Endothelial cell of umbilical vein (primary cell): ENCODE data around the gene BMPR2. TPM values are rescaled to one million over a fixed set of nuclear protein-coding genes. Genes with fewer than 3 reads are reported as not detected.

Source experiments
- BruUV-seq: library from RNA; stranded (reverse); fragments of 400-500 nt; replicated peaks from 2 replicates; lab custom pipeline; 2021; lab: Mats Ljungman, UMichigan
- CTCF ChIA-PET: fragments of 300-600, 350-600 bp; sonication (Branson Sonifier 250); formaldehyde crosslinking; loops from one replicate; lab custom pipeline; 2021; ENCODE audit warnings: antibody characterized with exemption, inconsistent platforms; lab: Charles Lee
- POLR2A ChIA-PET: fragments of 300-600, 350-600 bp; sonication (Branson Sonifier 250); formaldehyde crosslinking; loops from one replicate; lab custom pipeline; 2021; ENCODE audit warnings: antibody characterized with exemption, inconsistent platforms; lab: Charles Lee
- DNase-seq: peaks from one replicate; pipeline ENCODE4 v3.0.0-alpha.2; 2011; ENCODE audit warnings: low read depth, low spot score
- FAIRE-seq: peaks from 2 replicates; lab custom pipeline; 2011; peaks lifted over from hg19 to GRCh38; lab: Jason Lieb, UNC
- H2AFZ ChIP-seq: 2 replicates; pipeline ENCODE4 v1.6.0; 2012; ENCODE audit warnings: low read depth, low read length, control low read depth, inconsistent platforms
- H3K27ac ChIP-seq: 2 replicates; pipeline ENCODE4 v1.5.1; 2011; ENCODE audit warnings: low read depth, mild to moderate bottlenecking, control low read depth, low read length, moderate library complexity; ENCODE audit not compliant: insufficient read depth
- H3K27me3 ChIP-seq, 2 experiments: 2 replicates each; pipeline versions ENCODE4 v1.6.0 to v1.6.1; 2011; ENCODE audit warnings: low read length in 2 of 2, mixed read lengths in 1 of 2; ENCODE audit not compliant: control insufficient read depth in 2 of 2, insufficient read depth in 2 of 2
- H3K36me3 ChIP-seq, 2 experiments: 2 replicates in 1 of 2; 3 replicates in 1 of 2; pipeline ENCODE4 v1.5.1; 2011; ENCODE audit warnings: low read length in 2 of 2, mild to moderate bottlenecking in 1 of 2, moderate library complexity in 1 of 2; ENCODE audit not compliant: control insufficient read depth in 2 of 2, insufficient read depth in 2 of 2; ENCODE audit errors: extremely low read depth in 1 of 2
- H3K4me1 ChIP-seq: 3 replicates; pipeline ENCODE4 v1.5.1; 2011; ENCODE audit warnings: mild to moderate bottlenecking, low read length; ENCODE audit not compliant: control insufficient read depth, insufficient read depth; ENCODE audit errors: extremely low read depth
- H3K4me2 ChIP-seq: 2 replicates; pipeline ENCODE4 v1.6.1; 2011; ENCODE audit warnings: low read length, control low read depth, mixed read lengths; ENCODE audit not compliant: insufficient read depth
- H3K4me3 ChIP-seq, 3 experiments: fragments of 200-600 bp in 1 of 3; sonication (generic), shearing (Covaris generic) in 1 of 3; replicated peaks in 1 of 3; 2 replicates each; pipeline ENCODE4 v1.5.1; 2011 to 2016; ENCODE audit warnings: control low read depth in 3 of 3, low read length in 3 of 3, mild to moderate bottlenecking in 2 of 3, inconsistent platforms in 1 of 3, low read depth in 1 of 3, moderate library complexity in 1 of 3; ENCODE audit not compliant: insufficient read depth in 1 of 3
- H3K79me2 ChIP-seq: 2 replicates; pipeline ENCODE4 v1.6.0; 2012; ENCODE audit warnings: low read length, inconsistent platforms; ENCODE audit not compliant: control insufficient read depth, insufficient read depth
- H3K9ac ChIP-seq: replicated peaks from 2 replicates; pipeline ENCODE3; 2011; ENCODE audit warnings: low read length, control low read depth; ENCODE audit not compliant: insufficient read depth; ENCODE audit errors: extremely low read depth
- H3K9me1 ChIP-seq: replicated peaks from 3 replicates; pipeline ENCODE4 v1.6.0; 2011; ENCODE audit warnings: mild to moderate bottlenecking, low read length; ENCODE audit not compliant: control insufficient read depth, insufficient read depth; ENCODE audit errors: extremely low read depth
- H3K9me3 ChIP-seq: replicated peaks from 2 replicates; pipeline ENCODE4 v1.5.1; 2012; ENCODE audit warnings: low read length, inconsistent platforms; ENCODE audit not compliant: control insufficient read depth, insufficient read depth
- H4K20me1 ChIP-seq: replicated peaks from 2 replicates; pipeline ENCODE3; 2011; ENCODE audit warnings: mild to moderate bottlenecking, low read length; ENCODE audit not compliant: control insufficient read depth, insufficient read depth; ENCODE audit errors: extremely low read depth
- EZH2 ChIP-seq: IDR thresholded peaks from 2 replicates; pipeline ENCODE4 v1.6.1; 2012; ENCODE audit warnings: borderline replicate concordance, low read depth, mild to moderate bottlenecking, moderate library complexity, low read length, inconsistent platforms; ENCODE audit not compliant: severe bottlenecking
- FOS ChIP-seq: IDR thresholded peaks from 2 replicates; pipeline ENCODE4 v1.6.1; 2011; ENCODE audit warnings: mild to moderate bottlenecking, low read length, moderate library complexity, borderline replicate concordance; ENCODE audit not compliant: insufficient read depth
- GATA2 ChIP-seq: IDR thresholded peaks from 2 replicates; pipeline ENCODE4 v1.7.0; 2011; ENCODE audit warnings: low read depth, mild to moderate bottlenecking, moderate library complexity, mixed read lengths, low read length; ENCODE audit not compliant: insufficient read length, insufficient read depth
- JUN ChIP-seq: IDR thresholded peaks from 2 replicates; pipeline ENCODE4 v1.6.1; 2011; ENCODE audit warnings: borderline replicate concordance, low read depth; ENCODE audit not compliant: insufficient read length, insufficient read depth
- MYC ChIP-seq: IDR thresholded peaks from one replicate; pipeline ENCODE4 v1.6.1; 2011; ENCODE audit warnings: mild to moderate bottlenecking, low read depth, low read length
- POLR2A ChIP-seq: IDR thresholded peaks from 2 replicates; pipeline ENCODE4 v1.6.1; 2012; ENCODE audit warnings: low read depth, mild to moderate bottlenecking, control low read depth, low read length
- POLR2AphosphoS5 ChIP-seq: IDR thresholded peaks from 2 replicates; pipeline ENCODE4 v1.6.1; 2012; ENCODE audit warnings: low read depth, mild to moderate bottlenecking, control low read depth, low read length, moderate library complexity; ENCODE audit not compliant: insufficient read depth
- dilution Hi-C: fragments of 300-500 bp; cut with MboI; formaldehyde crosslinking; loops from one replicate; pipeline ENCODE4 v1.15.0; 2019; ENCODE audit warnings: low sequenced_read_pairs; ENCODE audit not compliant: extremely low pct_ligation_motif_present
- intact Hi-C: fragments of 100-400 bp; cut with micrococcal nuclease; formaldehyde crosslinking; loops from one replicate; pipeline ENCODE4 v1.10.0; 2022
- polyA plus RNA-seq, 4 experiments: library from polyadenylated mRNA; depleted of rRNA in 3 of 4; stranded (reverse) in 3 of 4; unstranded in 1 of 4; fragments of >200 nt; gene quantifications; 2 replicates each; pipeline versions ENCODE4 v1.2.1 to v1.2.3, GENCODE V29; 2011 to 2012; ENCODE audit warnings: missing spikeins in 1 of 4
- total RNA-seq: library from RNA; stranded (reverse); gene quantifications from 2 replicates; pipeline ENCODE4 v1.2.3, GENCODE V29; 2021
- TF ChIP-seq, protein P1 (sequence below), 2 donors: IDR thresholded peaks; 1 replicate in 1 of 2; 2 replicates in 1 of 2; pipeline ENCODE4 v1.5.1; 2011; ENCODE audit warnings: low read length in 2 of 2, mild to moderate bottlenecking in 2 of 2, moderate library complexity in 2 of 2, control low read depth in 1 of 2, inconsistent platforms in 1 of 2, low read depth in 1 of 2; ENCODE audit not compliant: insufficient read depth in 1 of 2; ENCODE audit errors: extremely low read depth in 1 of 2
- TF ChIP-seq, protein P2 (sequence below): IDR thresholded peaks from 2 replicates; pipeline ENCODE4 v1.6.1; 2011; ENCODE audit not compliant: insufficient read depth, insufficient read length

BMPR2 gene
- total and polyA plus RNA-seq, 2 donors (not counting 3 experiments of a cell fraction or from before 2014, with no cell fraction given), result 35.8 to 113 TPM

DNA sequence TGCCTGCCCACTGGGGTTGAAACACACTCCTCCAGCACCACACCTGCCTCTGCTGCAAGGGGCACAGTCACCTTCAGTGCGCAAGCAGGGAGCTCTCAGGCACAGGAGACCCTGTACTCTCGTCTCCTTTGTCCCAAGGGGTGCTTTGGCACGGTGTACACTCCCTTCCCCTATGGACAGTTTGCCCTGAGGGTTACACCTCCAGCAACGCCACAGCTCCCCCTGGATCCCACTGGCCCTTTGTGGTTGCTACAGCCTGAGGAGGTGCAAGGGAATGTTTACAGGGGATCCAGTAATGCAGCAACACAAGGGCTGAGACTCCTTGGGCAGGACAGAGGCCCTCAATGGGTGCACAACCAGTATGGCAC is 213.4 kb downstream of the BMPR2 start:
- Histone ChIP-seq H4K20me1 (no peaks in the 10 kb centered on the region), H2AFZ (no peak overlapping the region), H3K9me1 (no peaks in the 10 kb centered on the region), H3K4me1 (no peaks in the 10 kb centered on the region), H3K27me3 (no peaks in the 10 kb centered on the region), H3K36me3 (no peaks in the 10 kb centered on the region), H3K4me2 (no peak overlapping the region), H3K27ac (no peak overlapping the region), H3K9me3 (no peaks in the 10 kb centered on the region), H3K9ac (no peak overlapping the region), H3K4me3 (no peak overlapping the region), H3K79me2 (no peaks in the 10 kb centered on the region)
- intact Hi-C loops, result loop anchor here (2.0 kb wide), 1 partner anchor 1225 kb away; no protein-coding TSS in a partner anchor
- dilution Hi-C loops, result no loop called here
- DNase-seq, result no peak
- CTCF ChIA-PET, result interaction anchor here (0.6 to 6.3 kb wide), 11 partner anchors 13 to 1320 kb away, joined by 3 to 97 read pairs (median 10); partner anchors contain the start of genes FAM117B and ICA1L
- POLR2A ChIA-PET, result no interaction called here
- no TSS peak for BruUV-seq
- TF ChIP-seq, protein P1, sequence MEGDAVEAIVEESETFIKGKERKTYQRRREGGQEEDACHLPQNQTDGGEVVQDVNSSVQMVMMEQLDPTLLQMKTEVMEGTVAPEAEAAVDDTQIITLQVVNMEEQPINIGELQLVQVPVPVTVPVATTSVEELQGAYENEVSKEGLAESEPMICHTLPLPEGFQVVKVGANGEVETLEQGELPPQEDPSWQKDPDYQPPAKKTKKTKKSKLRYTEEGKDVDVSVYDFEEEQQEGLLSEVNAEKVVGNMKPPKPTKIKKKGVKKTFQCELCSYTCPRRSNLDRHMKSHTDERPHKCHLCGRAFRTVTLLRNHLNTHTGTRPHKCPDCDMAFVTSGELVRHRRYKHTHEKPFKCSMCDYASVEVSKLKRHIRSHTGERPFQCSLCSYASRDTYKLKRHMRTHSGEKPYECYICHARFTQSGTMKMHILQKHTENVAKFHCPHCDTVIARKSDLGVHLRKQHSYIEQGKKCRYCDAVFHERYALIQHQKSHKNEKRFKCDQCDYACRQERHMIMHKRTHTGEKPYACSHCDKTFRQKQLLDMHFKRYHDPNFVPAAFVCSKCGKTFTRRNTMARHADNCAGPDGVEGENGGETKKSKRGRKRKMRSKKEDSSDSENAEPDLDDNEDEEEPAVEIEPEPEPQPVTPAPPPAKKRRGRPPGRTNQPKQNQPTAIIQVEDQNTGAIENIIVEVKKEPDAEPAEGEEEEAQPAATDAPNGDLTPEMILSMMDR (IDR thresholded peaks at IDR 0.05; ENCODE audit: extremely low read depth in 1 of 2, insufficient read depth in 1 of 2, low read depth in 1 of 2, low read length in 2 of 2), result no peak
- no peak for FAIRE-seq

DNA sequence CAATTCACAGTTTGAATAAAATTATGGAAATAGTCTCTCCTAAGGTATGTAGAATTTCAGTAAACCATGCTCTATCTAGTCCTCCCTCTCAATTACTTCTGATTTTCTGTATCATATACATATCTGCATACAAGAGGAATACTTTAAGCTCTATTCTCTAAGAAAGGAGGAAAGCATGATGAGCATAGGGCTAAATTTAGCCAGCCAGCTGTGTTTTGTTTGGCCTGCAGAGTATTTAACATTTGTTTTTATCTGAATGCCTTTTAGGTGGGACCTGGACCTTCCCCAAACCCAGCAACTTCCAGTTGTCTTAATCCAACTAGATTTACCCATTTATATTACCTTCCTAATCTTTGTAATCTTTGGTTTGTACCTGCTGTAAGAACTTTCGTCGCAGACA is 216.4 kb downstream of the BMPR2 start:
- BruUV-seq, result no TSS peak
- dilution Hi-C loops (no loop called here), intact Hi-C loops (no loop called here)
- Histone ChIP-seq H2AFZ (no peak overlapping the region), H3K4me3 (no peak overlapping the region), H4K20me1 (no peaks in the 10 kb centered on the region), H3K27ac (no peak overlapping the region), H3K9me1 (no peaks in the 10 kb centered on the region), H3K4me2 (no peak overlapping the region), H3K4me1 (no peaks in the 10 kb centered on the region), H3K36me3 (no peaks in the 10 kb centered on the region), H3K9me3 (no peaks in the 10 kb centered on the region), H3K79me2 (no peaks in the 10 kb centered on the region), H3K27me3 (no peaks in the 10 kb centered on the region), H3K9ac (no peak overlapping the region)
- ChIA-PET POLR2A (no interaction called here), CTCF (interaction anchor here (1.0 to 6.3 kb wide), 5 partner anchors 10 to 1317 kb away, joined by 3 to 97 read pairs (median 4); partner anchors contain the start of gene ICA1L)
- peak; percentile 35 for DNase-seq
- no peak for FAIRE-seq
- no peak for TF ChIP-seq EZH2
- TF ChIP-seq POLR2A, result no peak
- no peak for TF ChIP-seq FOS
- TF ChIP-seq, protein P2, sequence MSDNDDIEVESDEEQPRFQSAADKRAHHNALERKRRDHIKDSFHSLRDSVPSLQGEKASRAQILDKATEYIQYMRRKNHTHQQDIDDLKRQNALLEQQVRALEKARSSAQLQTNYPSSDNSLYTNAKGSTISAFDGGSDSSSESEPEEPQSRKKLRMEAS, result no peak
- TF ChIP-seq JUN, result no peak
- TF ChIP-seq, protein P1 (IDR thresholded peaks at IDR 0.05; ENCODE audit: extremely low read depth in 1 of 2, insufficient read depth in 1 of 2, low read depth in 1 of 2, low read length in 2 of 2), result no peak
- TF ChIP-seq MYC, result no peak
- TF ChIP-seq POLR2AphosphoS5, result no peak
- TF ChIP-seq GATA2, result no peak
